K562 (cell line): ENCODE measurements around the gene CEACAM18. TPM values are rescaled to one million over a fixed set of nuclear protein-coding genes. Genes with fewer than 3 reads are reported as not detected.

Experiments
- ARID4B ChIP-seq: sonication (generic); formaldehyde crosslinking; IDR thresholded peaks from 2 replicates; pipeline ENCODE4 v1.8.0; 2022; ENCODE audit warnings: mild to moderate bottlenecking, missing genetic modification reagents
- CBFA2T3 ChIP-seq: fragments of 450-650 bp; IDR thresholded peaks from 2 replicates; pipeline ENCODE4 v1.6.1; 2017
- CBX3 ChIP-seq, 2 experiments: IDR thresholded peaks; 1 replicate in 1 of 2; 2 replicates in 1 of 2; pipeline ENCODE4 v1.6.1; 2012; ENCODE audit warnings: inconsistent platforms in 2 of 2, low read length in 2 of 2, borderline replicate concordance in 1 of 2, control low read depth in 1 of 2
- IRF2 ChIP-seq: sonication (generic); formaldehyde crosslinking; IDR thresholded peaks from 2 replicates; pipeline ENCODE4 v1.8.1; 2022; ENCODE audit warnings: mild to moderate bottlenecking, missing genetic modification reagents
- MTF1 ChIP-seq: fragments of 250-450 bp; sonication (Bioruptor Pico); IDR thresholded peaks from 2 replicates; pipeline ENCODE4 v1.9.0; 2021; ENCODE audit warnings: moderate library complexity, mild to moderate bottlenecking, inconsistent platforms, borderline replicate concordance
- PTBP1 ChIP-seq: fragments of 200-400 bp; formaldehyde crosslinking; IDR thresholded peaks from 2 replicates; pipeline ENCODE4 v1.6.1; 2017; ENCODE audit warnings: low read depth, low read length
- RREB1 ChIP-seq: fragments of 250-450 bp; sonication (Bioruptor Pico); IDR thresholded peaks from 2 replicates; pipeline ENCODE4 v1.4.0; 2020
- SMAD4 ChIP-seq: fragments of 250-450 bp; sonication (Bioruptor Pico); conservative IDR thresholded peaks from 2 replicates; pipeline ENCODE4 v1.8.0; 2021; ENCODE audit warnings: inconsistent platforms, mild to moderate bottlenecking, moderate library complexity
- STAG1 ChIP-seq: sonication (generic); formaldehyde crosslinking; IDR thresholded peaks from 2 replicates; pipeline ENCODE4 v1.5.0; 2020; ENCODE audit warnings: missing genetic modification reagents, borderline replicate concordance
- TAF15 ChIP-seq: fragments of 200-400 bp; formaldehyde crosslinking; IDR thresholded peaks from 2 replicates; pipeline ENCODE4 v1.6.1; 2017; ENCODE audit warnings: mild to moderate bottlenecking, low read depth, low read length, moderate library complexity
- ZNF253 ChIP-seq: fragments of 250-450 bp; sonication (Bioruptor Pico); conservative IDR thresholded peaks from 2 replicates; pipeline ENCODE4 v1.6.1; 2021; ENCODE audit warnings: mild to moderate bottlenecking
- polyA plus RNA-seq, 8 experiments: library from polyadenylated mRNA; depleted of rRNA in 4 of 8; stranded (reverse) in 5 of 8; unstranded in 3 of 8; fragments of >200 nt; fragmentation: Nextera tagmentation in 2 of 8; fragmentation: Illumina TruSeq in 1 of 8; extraction: Ambion mirVana in 2 of 8; extraction: Trizol in 1 of 8; gene quantifications; 2 replicates each; pipeline versions ENCODE4 v1.2.1 to v1.2.3, GENCODE V29; 2011 to 2014; ENCODE audit warnings: inconsistent platforms in 1 of 8, missing spikeins in 1 of 8
- total RNA-seq, 7 experiments: library from RNA; depleted of rRNA in 6 of 7; stranded (reverse); fragments of >200 nt in 6 of 7; fragmentation: Illumina TruSeq in 2 of 7; extraction: Trizol in 2 of 7; gene quantifications; 2 replicates each; pipeline versions ENCODE4 v1.2.1 to v1.2.3, GENCODE V29; 2011 to 2021; ENCODE audit warnings: low replicate concordance in 1 of 7
- TF ChIP-seq, protein P1 (sequence below): sonication (generic); formaldehyde crosslinking; IDR thresholded peaks from 2 replicates; pipeline ENCODE4 v1.8.0; 2022; ENCODE audit warnings: missing genetic modification reagents, mild to moderate bottlenecking, moderate library complexity, borderline replicate concordance
- TF ChIP-seq, protein P2 (sequence below): fragments of 450-650 bp; IDR thresholded peaks from 2 replicates; pipeline ENCODE4 v1.6.1; 2016; ENCODE audit warnings: borderline replicate concordance

The CEACAM18 gene
- total and polyA plus RNA-seq, 9 of the 15 experiments (the other 6 are each of a cell fraction or from before 2014, with no cell fraction given), result 0.08 to 0.24 (median 0.15) TPM; not detected in 3

DNA sequence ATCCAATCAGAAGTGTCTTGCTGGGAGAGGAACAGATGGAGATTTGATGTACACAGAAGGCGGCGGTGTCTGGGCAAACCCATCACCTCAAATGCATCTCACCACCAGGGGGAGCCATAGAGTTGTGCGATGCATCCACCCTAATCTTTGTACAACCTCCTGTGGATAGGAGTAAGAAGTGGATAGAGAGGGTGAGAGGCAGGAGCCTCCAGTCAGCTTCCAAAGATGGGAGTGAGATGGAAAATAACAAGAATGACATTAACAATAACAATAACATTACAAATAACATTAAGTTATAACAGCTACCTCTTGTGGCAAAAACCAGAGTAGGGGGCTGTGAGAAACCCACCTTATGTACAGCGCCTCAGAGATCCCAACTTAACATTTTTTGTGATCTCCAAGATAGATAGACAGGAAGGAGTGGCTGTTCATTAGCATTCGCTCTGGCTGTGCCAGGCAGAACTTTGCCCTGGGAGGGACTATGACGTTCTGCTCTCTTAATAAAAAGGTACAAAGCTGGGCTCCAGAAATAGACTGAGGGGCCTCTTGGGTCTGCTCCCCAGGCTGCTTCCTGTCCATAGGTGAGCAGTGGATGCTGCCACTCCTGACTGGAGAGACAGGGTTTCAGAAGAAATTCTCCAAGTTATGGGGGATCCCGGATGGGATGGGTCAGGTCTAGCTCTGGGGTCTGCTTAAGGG is 5.2 kb upstream of the CEACAM18 start (continued):
- TF ChIP-seq, protein P1, sequence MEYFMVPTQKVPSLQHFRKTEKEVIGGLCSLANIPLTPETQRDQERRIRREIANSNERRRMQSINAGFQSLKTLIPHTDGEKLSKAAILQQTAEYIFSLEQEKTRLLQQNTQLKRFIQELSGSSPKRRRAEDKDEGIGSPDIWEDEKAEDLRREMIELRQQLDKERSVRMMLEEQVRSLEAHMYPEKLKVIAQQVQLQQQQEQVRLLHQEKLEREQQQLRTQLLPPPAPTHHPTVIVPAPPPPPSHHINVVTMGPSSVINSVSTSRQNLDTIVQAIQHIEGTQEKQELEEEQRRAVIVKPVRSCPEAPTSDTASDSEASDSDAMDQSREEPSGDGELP (CRISPR knock-in tag), result no peak
- TF ChIP-seq, protein P2, sequence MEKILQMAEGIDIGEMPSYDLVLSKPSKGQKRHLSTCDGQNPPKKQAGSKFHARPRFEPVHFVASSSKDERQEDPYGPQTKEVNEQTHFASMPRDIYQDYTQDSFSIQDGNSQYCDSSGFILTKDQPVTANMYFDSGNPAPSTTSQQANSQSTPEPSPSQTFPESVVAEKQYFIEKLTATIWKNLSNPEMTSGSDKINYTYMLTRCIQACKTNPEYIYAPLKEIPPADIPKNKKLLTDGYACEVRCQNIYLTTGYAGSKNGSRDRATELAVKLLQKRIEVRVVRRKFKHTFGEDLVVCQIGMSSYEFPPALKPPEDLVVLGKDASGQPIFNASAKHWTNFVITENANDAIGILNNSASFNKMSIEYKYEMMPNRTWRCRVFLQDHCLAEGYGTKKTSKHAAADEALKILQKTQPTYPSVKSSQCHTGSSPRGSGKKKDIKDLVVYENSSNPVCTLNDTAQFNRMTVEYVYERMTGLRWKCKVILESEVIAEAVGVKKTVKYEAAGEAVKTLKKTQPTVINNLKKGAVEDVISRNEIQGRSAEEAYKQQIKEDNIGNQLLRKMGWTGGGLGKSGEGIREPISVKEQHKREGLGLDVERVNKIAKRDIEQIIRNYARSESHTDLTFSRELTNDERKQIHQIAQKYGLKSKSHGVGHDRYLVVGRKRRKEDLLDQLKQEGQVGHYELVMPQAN, result no peak
- 0 out of 2 replicates have a peak, but pooled peaks have one; percentile 47 for TF ChIP-seq SMAD4 (CRISPR knock-in tag)
- no peak for TF ChIP-seq MTF1
- peak; percentile 22; the same call in 1 of the 2 replicates for TF ChIP-seq STAG1
- TF ChIP-seq CBX3 (IDR thresholded peaks at IDR 0.05; ENCODE audit: borderline replicate concordance in 1 of 2, low read length in 2 of 2), result no peak
- TF ChIP-seq PTBP1, result no peak
- TF ChIP-seq ARID4B (CRISPR knock-in tag), result no peak
- TF ChIP-seq CBFA2T3, result peak; percentile 18; the same call in 1 of the 2 replicates
- peak; percentile 51; the same call in 1 of the 2 replicates for TF ChIP-seq RREB1 (CRISPR knock-in tag)
- TF ChIP-seq TAF15, result no peak
- TF ChIP-seq ZNF253 (CRISPR knock-in tag), result no peak
- TF ChIP-seq IRF2, result no peak
